ENCODE measurements around the gene LRRC26. TPM values are rescaled to one million over a fixed set of nuclear protein-coding genes. Genes with fewer than 3 reads are reported as not detected.
A peak's percentile ranks its signal among the peaks of the same experiment; 100 is the strongest.
"Not testable (repeated sequence)": the region's sequence is repeated elsewhere in the genome, so short reads cannot be mapped to it uniquely, and the experiment has no call there.

LRRC26 gene
- total RNA-seq, 3 donors from 2014 or later = 18.7 to 63.0 (median 58.9) TPM

DNA sequence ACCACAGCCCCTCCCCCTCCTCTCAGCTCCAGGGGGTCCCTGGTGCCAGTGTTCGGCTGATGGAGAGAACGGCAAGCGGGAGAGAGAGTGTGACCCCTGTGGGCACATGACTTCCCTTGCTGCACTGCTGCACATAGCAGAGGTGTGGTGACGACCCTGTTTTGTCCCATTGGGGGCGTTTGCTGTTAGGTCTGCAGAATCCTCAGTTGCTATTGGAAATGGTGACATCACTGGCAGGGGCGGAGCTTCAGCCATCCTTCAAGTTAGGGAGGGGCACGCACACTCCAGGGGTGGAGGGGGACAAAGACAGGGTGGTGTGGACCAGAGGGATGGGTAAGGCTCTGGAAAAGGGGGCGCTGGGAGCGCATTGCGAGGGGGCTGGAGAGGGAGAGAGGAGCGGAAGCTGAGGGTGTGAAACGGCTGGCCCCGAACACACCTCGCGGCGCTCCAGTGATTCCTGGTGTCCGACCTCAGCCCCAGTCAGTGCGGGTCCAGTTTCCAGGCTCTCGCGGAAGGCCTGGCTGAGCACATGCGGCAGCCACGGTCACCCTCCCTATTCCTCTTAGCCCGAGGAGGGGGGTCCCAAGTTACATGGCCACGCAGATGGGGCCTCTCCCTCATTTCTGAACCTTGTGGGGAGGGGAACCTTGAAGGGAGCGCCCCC, 31.7 kb downstream of the LRRC26 start:
- no peaks in the 10 kb centered on the region for H3K4me1 ChIP-seq (ENCODE audit: low read depth)
- ATAC-seq = no peak
- intact Hi-C loops (cut with DNase I, micrococcal nuclease) = no loop called here
- no peaks in the 10 kb centered on the region for H3K36me3 ChIP-seq (ENCODE audit: low read depth)
- TF ChIP-seq, protein P1, sequence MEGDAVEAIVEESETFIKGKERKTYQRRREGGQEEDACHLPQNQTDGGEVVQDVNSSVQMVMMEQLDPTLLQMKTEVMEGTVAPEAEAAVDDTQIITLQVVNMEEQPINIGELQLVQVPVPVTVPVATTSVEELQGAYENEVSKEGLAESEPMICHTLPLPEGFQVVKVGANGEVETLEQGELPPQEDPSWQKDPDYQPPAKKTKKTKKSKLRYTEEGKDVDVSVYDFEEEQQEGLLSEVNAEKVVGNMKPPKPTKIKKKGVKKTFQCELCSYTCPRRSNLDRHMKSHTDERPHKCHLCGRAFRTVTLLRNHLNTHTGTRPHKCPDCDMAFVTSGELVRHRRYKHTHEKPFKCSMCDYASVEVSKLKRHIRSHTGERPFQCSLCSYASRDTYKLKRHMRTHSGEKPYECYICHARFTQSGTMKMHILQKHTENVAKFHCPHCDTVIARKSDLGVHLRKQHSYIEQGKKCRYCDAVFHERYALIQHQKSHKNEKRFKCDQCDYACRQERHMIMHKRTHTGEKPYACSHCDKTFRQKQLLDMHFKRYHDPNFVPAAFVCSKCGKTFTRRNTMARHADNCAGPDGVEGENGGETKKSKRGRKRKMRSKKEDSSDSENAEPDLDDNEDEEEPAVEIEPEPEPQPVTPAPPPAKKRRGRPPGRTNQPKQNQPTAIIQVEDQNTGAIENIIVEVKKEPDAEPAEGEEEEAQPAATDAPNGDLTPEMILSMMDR (IDR thresholded peaks at IDR 0.05) = no peak
- DNase-seq = no peak
- no peaks in the 10 kb centered on the region for H3K9me3 ChIP-seq
- H3K4me3 ChIP-seq = no peak overlapping the region

DNA sequence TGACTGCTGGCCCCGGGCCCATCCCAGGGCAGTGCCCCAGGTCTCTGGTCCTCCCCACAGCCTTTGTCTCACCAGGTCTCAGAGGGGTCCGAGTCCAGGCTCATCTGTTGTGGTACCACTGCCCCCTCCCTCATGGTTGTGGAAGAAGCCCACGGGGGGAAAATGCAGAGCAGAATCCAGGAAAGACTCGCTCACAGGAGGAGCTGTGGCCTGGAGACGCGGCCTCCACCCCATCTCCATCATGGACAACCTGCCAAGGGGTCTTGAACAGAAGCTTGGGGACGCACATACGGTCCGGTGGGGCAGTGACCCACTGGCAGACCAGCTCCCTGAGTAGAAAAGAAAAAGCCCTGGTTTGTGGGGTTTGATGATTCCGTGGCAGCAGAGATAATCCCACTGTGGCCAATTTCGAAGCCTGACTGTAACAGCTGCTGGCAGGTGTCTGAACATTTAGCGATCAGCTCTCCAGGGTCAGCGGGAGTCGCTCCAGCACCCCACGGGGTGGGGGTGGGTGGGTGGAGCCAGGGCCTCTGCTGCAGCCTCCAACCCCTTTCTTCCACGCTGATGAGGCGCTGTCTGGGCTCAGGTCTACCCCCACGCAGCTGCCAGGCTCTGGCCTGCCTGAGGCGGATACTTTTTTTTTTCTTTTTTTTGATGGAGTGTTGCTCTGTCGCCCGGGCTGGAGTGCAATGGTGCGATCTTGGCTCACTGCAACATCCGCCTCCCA, 32.8 kb downstream of the LRRC26 start:
- TF ChIP-seq, protein P1 (IDR thresholded peaks at IDR 0.05) = no peak
- H3K4me3 ChIP-seq = no peak overlapping the region
- ATAC-seq = no peak
- H3K9me3 ChIP-seq = no peaks in the 10 kb centered on the region
- H3K4me1 ChIP-seq (ENCODE audit: low read depth) = no peaks in the 10 kb centered on the region
- H3K36me3 ChIP-seq (ENCODE audit: low read depth) = no peaks in the 10 kb centered on the region
- intact Hi-C loops (cut with DNase I, micrococcal nuclease) = no loop called here
- DNase-seq = no peak

DNA sequence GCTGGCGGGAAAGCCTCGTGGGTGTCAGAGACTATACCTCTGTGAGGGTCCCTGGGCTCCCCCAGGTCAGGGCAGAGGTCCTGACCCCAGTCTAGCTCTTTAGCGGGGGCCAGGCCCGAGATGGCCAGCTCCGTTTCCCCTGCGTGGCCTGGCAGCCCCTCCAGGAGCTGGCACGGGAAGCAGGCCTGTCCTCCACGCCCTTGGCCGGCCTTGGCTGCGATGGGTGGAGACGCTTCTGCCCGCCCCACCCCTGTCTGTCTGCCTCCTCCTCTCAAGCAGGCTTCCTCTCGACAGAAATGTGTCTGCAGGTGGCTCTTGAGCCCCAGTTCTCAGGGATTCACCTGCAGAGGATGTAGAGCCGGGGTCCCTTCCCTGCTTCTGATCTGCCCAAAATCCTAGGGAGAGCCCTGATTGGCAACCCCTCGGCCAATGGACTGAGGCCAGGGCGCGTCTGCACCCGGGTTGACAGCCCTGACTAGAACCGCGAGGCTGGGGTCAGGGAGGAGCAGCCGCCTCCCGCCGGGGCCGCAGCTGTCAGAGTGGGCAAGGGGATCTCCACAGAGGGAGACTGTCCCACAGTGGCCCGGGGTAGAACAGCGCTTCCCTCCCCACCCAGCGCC, 33.5 kb downstream of the LRRC26 start:
- H3K9me3 ChIP-seq = no peaks in the 10 kb centered on the region
- intact Hi-C loops (cut with DNase I, micrococcal nuclease) = no loop called here
- TF ChIP-seq, protein P1 (IDR thresholded peaks at IDR 0.05) = no peak
- ATAC-seq = peak; percentile 82
- no peaks in the 10 kb centered on the region for H3K4me1 ChIP-seq (ENCODE audit: low read depth)
- no peak overlapping the region for H3K4me3 ChIP-seq
- peak in 2 of 3 donors; percentile 53 to 65 for DNase-seq
- H3K36me3 ChIP-seq (ENCODE audit: low read depth) = no peaks in the 10 kb centered on the region

DNA sequence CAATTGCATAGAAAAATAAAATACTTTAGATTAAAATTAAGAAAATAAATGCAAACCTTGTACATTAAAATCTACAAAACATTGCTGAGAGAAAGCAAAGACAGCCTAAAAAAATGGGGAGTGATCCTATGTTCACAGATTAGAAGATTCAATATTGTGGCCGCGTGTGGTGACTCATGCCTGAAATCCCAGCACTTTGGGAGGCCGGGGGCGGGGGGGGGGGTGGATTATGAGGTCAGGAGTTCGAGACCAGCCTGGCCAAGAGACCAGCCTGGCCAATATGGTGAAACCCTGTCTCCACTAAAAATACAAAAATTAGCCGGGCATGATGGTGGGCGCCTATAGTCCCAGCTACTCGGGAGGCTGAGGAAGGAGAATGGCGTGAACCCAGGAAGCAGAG, 34.7 kb downstream of the LRRC26 start:
- intact Hi-C loops (cut with DNase I, micrococcal nuclease); DNase-seq; H3K9me3 ChIP-seq; H3K36me3 ChIP-seq (ENCODE audit: low read depth); ATAC-seq; H3K4me3 ChIP-seq; H3K4me1 ChIP-seq (ENCODE audit: low read depth): not testable (repeated sequence)

DNA sequence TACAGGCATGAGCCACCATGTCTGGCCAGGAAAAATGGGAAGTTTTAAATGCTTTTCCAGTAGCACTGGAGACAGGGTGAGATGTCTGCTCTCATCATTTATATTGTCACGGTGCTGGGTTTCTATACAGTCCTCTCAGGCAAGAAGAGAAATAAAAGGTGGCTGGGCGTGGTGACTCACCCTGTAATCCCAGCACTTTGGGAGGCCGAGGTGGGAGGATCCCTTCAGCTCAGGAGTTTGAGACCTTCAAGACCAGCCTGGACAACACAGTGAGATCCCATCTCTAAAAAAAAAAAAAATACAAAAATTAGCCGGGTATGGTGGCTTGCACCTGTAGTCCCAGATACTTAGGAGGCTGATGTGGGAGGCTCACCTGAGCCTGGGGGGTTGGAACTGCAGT, 35.7 kb downstream of the LRRC26 start:
- Histone ChIP-seq H3K4me3 (no peak overlapping the region), H3K4me1 (ENCODE audit: low read depth) (peaks cover 7% of the 10 kb centered on the region), H3K36me3 (ENCODE audit: low read depth) (no peaks in the 10 kb centered on the region), H3K9me3 (no peaks in the 10 kb centered on the region)
- no peak for ATAC-seq
- TF ChIP-seq, protein P1 (IDR thresholded peaks at IDR 0.05) = no peak
- DNase-seq = no peak
- intact Hi-C loops (cut with DNase I, micrococcal nuclease) = no loop called here

DNA sequence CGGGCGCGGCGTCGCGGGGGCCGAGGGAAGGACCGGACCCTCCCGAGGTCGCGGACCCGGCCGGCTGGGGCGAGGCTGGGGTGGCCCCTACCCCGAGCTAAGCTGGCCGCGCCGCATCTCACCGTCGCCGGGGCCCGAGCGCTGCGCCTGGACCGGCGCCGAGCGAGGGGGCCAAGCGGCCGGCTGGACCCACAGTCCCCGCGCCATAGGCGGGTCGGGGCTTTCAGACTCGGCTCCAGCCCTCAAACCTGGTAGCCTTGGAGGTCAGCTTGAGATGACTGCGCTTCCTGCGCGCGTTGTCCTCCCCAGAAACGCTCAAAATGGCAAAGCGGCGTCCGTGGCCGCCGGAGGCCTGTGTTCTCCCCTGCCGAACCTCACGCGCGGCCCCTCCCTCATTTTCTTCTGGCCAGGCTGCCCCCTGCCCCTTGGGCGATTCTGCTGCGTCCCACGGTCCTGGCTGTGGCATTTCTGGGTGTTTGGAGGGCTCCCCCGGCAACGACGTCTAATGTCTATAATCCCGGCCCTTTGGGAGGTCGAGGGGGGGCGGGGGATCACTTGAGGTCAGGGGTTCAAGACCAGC, 39.6 kb downstream of the LRRC26 start:
- H3K4me1 ChIP-seq (ENCODE audit: low read depth) = peaks cover 25% of the 10 kb centered on the region
- peak overlapping the region; percentile 27 for H3K4me3 ChIP-seq
- TF ChIP-seq, protein P1 (IDR thresholded peaks at IDR 0.05) = no peak
- intact Hi-C loops (cut with DNase I, micrococcal nuclease) = no loop called here
- DNase-seq = no peak
- H3K9me3 ChIP-seq = no peaks in the 10 kb centered on the region
- H3K36me3 ChIP-seq (ENCODE audit: low read depth) = no peaks in the 10 kb centered on the region
- no peak for ATAC-seq

Measured in mucosa of descending colon (tissue), 3 donors.